ENCODE results near the gene UCK2.

UCK2 gene

DNA sequence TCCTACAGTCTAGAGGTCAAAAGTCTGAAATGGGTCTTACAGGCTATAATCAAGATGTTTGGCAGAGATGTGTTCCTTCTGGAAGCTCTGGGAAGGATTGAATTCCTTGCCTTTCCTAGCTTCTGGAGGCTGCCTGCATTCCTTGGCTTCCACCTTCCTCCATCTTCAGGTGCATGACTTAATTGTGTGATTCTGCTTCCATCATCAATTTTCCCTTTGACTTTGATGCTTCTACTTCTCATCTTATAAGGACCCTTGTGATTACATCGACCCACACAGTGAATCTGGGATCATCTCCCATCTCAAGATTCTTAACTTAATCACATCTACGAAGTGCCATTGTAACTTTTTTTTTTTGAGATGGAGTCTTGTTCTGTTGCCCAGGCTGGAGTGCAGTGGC, 111.4 kb downstream of the UCK2 start:
- DNase-seq (ENCODE audit: low read depth) = no peak

DNA sequence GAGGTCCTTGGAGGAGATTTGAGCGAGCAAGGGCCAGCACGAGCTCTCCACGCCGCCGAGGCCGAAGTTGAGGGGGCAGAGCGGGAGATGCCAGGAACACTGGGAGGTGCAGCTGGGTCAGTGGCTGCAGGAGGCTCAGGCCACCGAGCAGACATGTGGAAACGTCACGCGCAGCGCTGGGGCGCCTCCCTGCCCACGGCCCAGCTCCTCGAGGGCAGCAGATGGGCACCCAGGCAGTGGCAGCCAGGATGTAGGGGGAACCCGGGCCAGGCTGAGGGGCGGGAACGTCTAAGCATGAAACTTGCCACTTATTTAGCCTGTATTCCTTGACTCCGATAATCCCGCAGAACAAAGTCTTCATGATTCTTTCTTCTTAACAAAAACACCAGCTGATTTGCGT, 114.1 kb downstream of the UCK2 start:
- no peak for DNase-seq (ENCODE audit: low read depth)

DNA sequence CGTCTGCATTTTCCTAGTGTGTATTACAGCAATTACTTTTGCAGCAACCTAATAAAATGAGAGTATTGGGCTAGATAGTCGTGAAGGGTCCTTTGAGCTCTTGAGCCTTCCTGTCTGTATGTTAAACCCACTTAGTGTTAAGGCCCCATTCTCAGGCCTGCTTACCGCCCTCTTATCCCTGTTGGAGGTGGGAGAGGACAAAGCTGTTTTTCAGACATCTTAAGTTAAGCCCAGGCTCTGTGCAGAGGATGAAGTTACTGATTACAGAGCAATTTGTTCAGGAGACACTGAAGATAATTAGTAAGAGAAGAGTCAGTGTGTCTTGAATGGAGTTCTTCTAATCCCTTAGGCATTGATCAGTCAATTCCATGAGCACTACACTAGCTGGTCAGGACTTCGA, 114.6 kb downstream of the UCK2 start:
- DNase-seq (ENCODE audit: low read depth) = no peak

DNA sequence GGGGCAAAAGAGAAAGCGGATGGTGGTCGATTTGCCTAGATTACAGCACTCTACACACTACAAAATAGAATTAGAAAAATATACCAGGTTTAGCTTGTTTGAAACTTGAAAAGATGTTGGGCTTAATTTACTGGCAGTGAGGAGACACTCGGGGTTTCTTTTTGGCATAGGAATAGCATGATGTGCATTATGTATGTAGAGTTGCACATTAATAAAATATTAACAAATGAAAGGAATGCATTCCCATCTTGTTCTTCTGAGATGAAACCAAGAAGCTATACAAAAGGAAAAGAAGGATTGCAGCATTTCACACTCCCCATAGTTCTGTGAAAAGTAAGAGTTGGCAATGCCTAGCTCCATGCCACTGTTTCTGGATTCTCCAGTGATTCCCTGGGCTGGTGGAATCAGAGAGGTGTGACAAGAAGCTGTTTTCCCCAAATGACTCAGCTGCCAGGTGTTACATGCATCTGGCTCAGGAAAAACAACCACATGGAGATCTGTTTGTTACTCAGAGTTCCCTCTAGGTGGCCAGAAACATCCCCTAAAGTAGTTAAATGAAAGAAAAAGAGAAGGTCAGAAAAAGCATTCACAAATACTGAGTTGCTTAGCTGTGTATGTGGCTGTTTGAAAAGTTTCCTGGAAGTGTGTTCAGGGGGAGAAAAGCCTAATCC, 115.6 kb downstream of the UCK2 start:
- DNase-seq (ENCODE audit: low read depth) = no peak

GRCh38 chr1:165945911-165946310, 118.5 kb downstream of the UCK2 start:
- DNase-seq (ENCODE audit: low read depth) = no peak

GRCh38 chr1:165947797-165948455, 120.5 kb downstream of the UCK2 start:
- no peak for DNase-seq (ENCODE audit: low read depth)

- no peak for DNase-seq (ENCODE audit: low read depth)
These were observed 122.1 kb downstream of the UCK2 start for GRCh38 chr1:165949335-165950130.

DNA sequence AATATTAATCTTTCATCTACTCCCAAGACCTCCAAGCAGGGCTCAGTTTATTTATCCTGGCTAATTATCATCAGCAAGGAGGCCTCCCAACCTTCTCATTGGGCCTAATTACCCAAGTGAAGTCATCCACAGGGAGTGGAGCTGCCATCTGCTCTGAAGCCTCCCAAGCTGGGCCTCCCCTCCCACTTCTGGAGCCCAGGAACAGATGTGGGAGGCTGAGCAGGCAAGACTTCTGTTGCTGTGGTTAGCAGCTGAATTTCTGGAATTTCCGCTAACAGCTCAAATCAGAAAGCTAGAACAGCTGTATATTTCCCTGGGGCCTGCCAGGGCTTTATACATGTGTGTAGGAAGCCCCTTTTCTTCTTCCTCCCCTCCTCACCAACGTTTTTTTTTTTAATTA, 127.5 kb downstream of the UCK2 start:
- no peak for DNase-seq (ENCODE audit: low read depth)

DNA sequence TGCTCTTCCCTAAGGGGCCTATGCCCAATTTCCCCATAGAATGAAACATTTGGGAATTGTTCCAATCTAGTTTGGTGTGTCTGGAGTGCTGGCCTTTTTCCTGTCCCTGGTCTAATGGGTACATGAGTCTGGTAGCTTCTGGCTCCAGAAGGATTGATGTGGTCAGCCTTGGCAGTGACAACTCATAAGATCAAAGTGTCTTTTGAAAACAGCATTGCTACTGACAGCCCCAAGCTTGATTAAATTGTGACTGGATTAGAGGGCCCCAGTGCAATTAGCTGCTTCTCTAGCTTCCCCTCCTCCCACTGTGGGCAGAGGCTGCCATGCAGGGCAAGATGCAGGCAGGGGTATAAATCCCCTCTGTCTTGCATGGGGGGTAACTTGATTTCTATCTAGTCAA, 130.9 kb downstream of the UCK2 start:
- no peak for DNase-seq (ENCODE audit: low read depth)

GRCh38 chr1:165960136-165960535, 132.7 kb downstream of the UCK2 start:
- DNase-seq (ENCODE audit: low read depth) = no peak

- no peak for DNase-seq (ENCODE audit: low read depth)
These were observed 133.5 kb downstream of the UCK2 start for GRCh38 chr1:165960881-165961280.
